22Rv1 (cell line): ENCODE results near the gene CPZ.

Experiments
- CTCF ChIP-seq: fragments of 450-650 bp; IDR thresholded peaks from 2 replicates; pipeline ENCODE4 v1.5.1; 2017; ENCODE audit warnings: mild to moderate bottlenecking
- ZFX ChIP-seq: fragments of 450-650 bp; IDR thresholded peaks from 2 replicates; pipeline ENCODE4 v1.6.1; 2017; ENCODE audit warnings: antibody characterized with exemption, borderline replicate concordance

GRCh38 chr4:8637456-8637984, 45.0 kb downstream of the CPZ start:
- TF ChIP-seq CTCF (no peak), ZFX (no peak)
